GM19468 (cell line): Measurements from ENCODE around the gene NBL1.

Experiments used
- ATAC-seq: cut with Tn5 transposase; IDR thresholded peaks from one replicate; pipeline ENCODE4 v1.9.1; 2021; ENCODE audit warnings: mild to moderate bottlenecking, moderate library complexity, moderate number of reproducible peaks; ENCODE audit not compliant: unreplicated experiment; ENCODE audit errors: extremely low read depth

The NBL1 gene

GRCh38 chr1:19664453-19665185, 20.5 kb downstream of the NBL1 start, which contains the start of gene HTR6:
TSS of gene HTR6 (plus strand) at chr1:19664875. CDS start at chr1:19665754, 879 bp downstream.
- ATAC-seq, result no peak

- no peak for ATAC-seq
These were observed 21.0 kb downstream of the NBL1 start for GRCh38 chr1:19665186-19665495.

- ATAC-seq, result no peak
These were observed 21.7 kb downstream of the NBL1 start for GRCh38 chr1:19665496-19666465.

- no peak for ATAC-seq
These were observed 24.8 kb downstream of the NBL1 start for GRCh38 chr1:19668888-19669287.

- ATAC-seq, result no peak
These were observed 26.7 kb downstream of the NBL1 start for GRCh38 chr1:19670787-19671186.

GRCh38 chr1:19672237-19672636, 28.1 kb downstream of the NBL1 start:
- ATAC-seq, result no peak

GRCh38 chr1:19675797-19676196, 31.7 kb downstream of the NBL1 start:
- ATAC-seq, result no peak

- no peak for ATAC-seq
These were observed 32.4 kb downstream of the NBL1 start for GRCh38 chr1:19676438-19676922.

- no peak for ATAC-seq
These were observed 34.4 kb downstream of the NBL1 start for GRCh38 chr1:19678493-19678892.

GRCh38 chr1:19678931-19679453, 34.9 kb downstream of the NBL1 start:
- no peak for ATAC-seq

- no peak for ATAC-seq
These were observed 35.6 kb downstream of the NBL1 start for GRCh38 chr1:19679691-19680090.

- no peak for ATAC-seq
These were observed 36.5 kb downstream of the NBL1 start for GRCh38 chr1:19680644-19681043.

GRCh38 chr1:19682257-19682656, 38.1 kb downstream of the NBL1 start:
- ATAC-seq, result no peak

GRCh38 chr1:19682901-19683300, 38.8 kb downstream of the NBL1 start:
- ATAC-seq, result no peak

GRCh38 chr1:19683351-19683750, 39.2 kb downstream of the NBL1 start:
- no peak for ATAC-seq

- no peak for ATAC-seq
These were observed 40.6 kb downstream of the NBL1 start for GRCh38 chr1:19684677-19685076.

GRCh38 chr1:19685994-19686393, 41.9 kb downstream of the NBL1 start:
- ATAC-seq, result no peak

GRCh38 chr1:19687414-19687813, 43.3 kb downstream of the NBL1 start:
- ATAC-seq, result no peak

GRCh38 chr1:19688041-19688842, 44.1 kb downstream of the NBL1 start:
- ATAC-seq, result no peak

- ATAC-seq, result no peak
These were observed 45.1 kb downstream of the NBL1 start for GRCh38 chr1:19689085-19689757.
